ENCODE measurements around the gene PRDX6.

PRDX6 gene

GRCh38 chr1:173523329-173523728 lies 46.2 kb downstream of the PRDX6 start:
- H3F3A ChIP-seq (ENCODE audit: low read depth): no peaks in the 10 kb centered on the region
- no peaks in the 10 kb centered on the region for H3K27me3 ChIP-seq (ENCODE audit: insufficient read depth, low read length, poor library complexity, severe bottlenecking)
- TF ChIP-seq EZH2phosphoT487 (IDR thresholded peaks at IDR 0.05; ENCODE audit: borderline replicate concordance): no peak
- TF ChIP-seq, protein P1, sequence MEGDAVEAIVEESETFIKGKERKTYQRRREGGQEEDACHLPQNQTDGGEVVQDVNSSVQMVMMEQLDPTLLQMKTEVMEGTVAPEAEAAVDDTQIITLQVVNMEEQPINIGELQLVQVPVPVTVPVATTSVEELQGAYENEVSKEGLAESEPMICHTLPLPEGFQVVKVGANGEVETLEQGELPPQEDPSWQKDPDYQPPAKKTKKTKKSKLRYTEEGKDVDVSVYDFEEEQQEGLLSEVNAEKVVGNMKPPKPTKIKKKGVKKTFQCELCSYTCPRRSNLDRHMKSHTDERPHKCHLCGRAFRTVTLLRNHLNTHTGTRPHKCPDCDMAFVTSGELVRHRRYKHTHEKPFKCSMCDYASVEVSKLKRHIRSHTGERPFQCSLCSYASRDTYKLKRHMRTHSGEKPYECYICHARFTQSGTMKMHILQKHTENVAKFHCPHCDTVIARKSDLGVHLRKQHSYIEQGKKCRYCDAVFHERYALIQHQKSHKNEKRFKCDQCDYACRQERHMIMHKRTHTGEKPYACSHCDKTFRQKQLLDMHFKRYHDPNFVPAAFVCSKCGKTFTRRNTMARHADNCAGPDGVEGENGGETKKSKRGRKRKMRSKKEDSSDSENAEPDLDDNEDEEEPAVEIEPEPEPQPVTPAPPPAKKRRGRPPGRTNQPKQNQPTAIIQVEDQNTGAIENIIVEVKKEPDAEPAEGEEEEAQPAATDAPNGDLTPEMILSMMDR (conservative IDR thresholded peaks at IDR 0.05; ENCODE audit: low read length): no peak
- no peak overlapping the region for H3K9ac ChIP-seq (ENCODE audit: low read depth, low read length, poor library complexity, severe bottlenecking)
- H3K9me3 ChIP-seq (ENCODE audit: insufficient read depth, low read depth, low read length): no peaks in the 10 kb centered on the region
- no peaks in the 10 kb centered on the region for H4K20me1 ChIP-seq (ENCODE audit: insufficient read depth, low read length, poor library complexity, severe bottlenecking)
- H3K36me3 ChIP-seq (ENCODE audit: insufficient read depth, low read length): no peaks in the 10 kb centered on the region
- no peak overlapping the region for H2AFZ ChIP-seq (ENCODE audit: low read length)
- peaks cover 8% of the 10 kb centered on the region for H3K4me1 ChIP-seq (ENCODE audit: insufficient read depth, low read length, poor library complexity, severe bottlenecking)
- H3K79me2 ChIP-seq (ENCODE audit: insufficient read depth, low read length): no peaks in the 10 kb centered on the region
- no peaks in the 10 kb centered on the region for H3K9me2 ChIP-seq (replicated peaks; ENCODE audit: low read depth, low read length)
- no peak overlapping the region for H3K4me3 ChIP-seq (ENCODE audit: low read length, poor library complexity, severe bottlenecking)
- H3K4me2 ChIP-seq (ENCODE audit: low read depth, low read length, poor library complexity, severe bottlenecking): no peak overlapping the region

- Histone ChIP-seq H3K79me2 (ENCODE audit: insufficient read depth, low read length) (no peaks in the 10 kb centered on the region), H3K27me3 (ENCODE audit: insufficient read depth, low read length, poor library complexity, severe bottlenecking) (no peaks in the 10 kb centered on the region), H3K9me2 (replicated peaks; ENCODE audit: low read depth, low read length) (no peaks in the 10 kb centered on the region), H3K4me1 (ENCODE audit: insufficient read depth, low read length, poor library complexity, severe bottlenecking) (peaks cover 4% of the 10 kb centered on the region), H3K4me2 (ENCODE audit: low read depth, low read length, poor library complexity, severe bottlenecking) (no peak overlapping the region), H3K9ac (ENCODE audit: low read depth, low read length, poor library complexity, severe bottlenecking) (no peak overlapping the region), H3K9me3 (ENCODE audit: insufficient read depth, low read depth, low read length) (no peaks in the 10 kb centered on the region), H3K36me3 (ENCODE audit: insufficient read depth, low read length) (no peaks in the 10 kb centered on the region), H3K4me3 (ENCODE audit: low read length, poor library complexity, severe bottlenecking) (no peak overlapping the region), H3F3A (ENCODE audit: low read depth) (no peaks in the 10 kb centered on the region), H4K20me1 (ENCODE audit: insufficient read depth, low read length, poor library complexity, severe bottlenecking) (no peaks in the 10 kb centered on the region), H2AFZ (ENCODE audit: low read length) (no peak overlapping the region)
- TF ChIP-seq, protein P1 (conservative IDR thresholded peaks at IDR 0.05; ENCODE audit: low read length): no peak
- TF ChIP-seq EZH2phosphoT487 (IDR thresholded peaks at IDR 0.05; ENCODE audit: borderline replicate concordance): no peak
Observed at GRCh38 chr1:173525926-173526325, 48.8 kb downstream of the PRDX6 start.

GRCh38 chr1:173527151-173527826 lies 50.2 kb downstream of the PRDX6 start:
- no peaks in the 10 kb centered on the region for H3F3A ChIP-seq (ENCODE audit: low read depth)
- H3K4me2 ChIP-seq (ENCODE audit: low read depth, low read length, poor library complexity, severe bottlenecking): no peak overlapping the region
- TF ChIP-seq EZH2phosphoT487 (IDR thresholded peaks at IDR 0.05; ENCODE audit: borderline replicate concordance): no peak
- TF ChIP-seq, protein P1 (conservative IDR thresholded peaks at IDR 0.05; ENCODE audit: low read length): no peak
- no peaks in the 10 kb centered on the region for H3K9me2 ChIP-seq (replicated peaks; ENCODE audit: low read depth, low read length)
- no peaks in the 10 kb centered on the region for H3K79me2 ChIP-seq (ENCODE audit: insufficient read depth, low read length)
- H3K4me3 ChIP-seq (ENCODE audit: low read length, poor library complexity, severe bottlenecking): no peak overlapping the region
- no peaks in the 10 kb centered on the region for H3K9me3 ChIP-seq (ENCODE audit: insufficient read depth, low read depth, low read length)
- no peaks in the 10 kb centered on the region for H3K36me3 ChIP-seq (ENCODE audit: insufficient read depth, low read length)
- H3K4me1 ChIP-seq (ENCODE audit: insufficient read depth, low read length, poor library complexity, severe bottlenecking): peaks cover 10% of the 10 kb centered on the region
- no peaks in the 10 kb centered on the region for H3K27me3 ChIP-seq (ENCODE audit: insufficient read depth, low read length, poor library complexity, severe bottlenecking)
- no peak overlapping the region for H2AFZ ChIP-seq (ENCODE audit: low read length)
- no peak overlapping the region for H3K9ac ChIP-seq (ENCODE audit: low read depth, low read length, poor library complexity, severe bottlenecking)
- no peaks in the 10 kb centered on the region for H4K20me1 ChIP-seq (ENCODE audit: insufficient read depth, low read length, poor library complexity, severe bottlenecking)

Data from Loucy (cell line).